Activated CD4-positive, CD25-positive, alpha-beta regulatory T cell treated with anti-CD3 and anti-CD28 coated beads, Interleukin-2, amount 50 U/mL, for 16 hours (primary cell): ENCODE measurements around the gene EGR1.

Experiments
- DNase-seq: peaks from one replicate; pipeline ENCODE4 v3.0.0-alpha.2; 2020; ENCODE audit warnings: low read depth, low spot score

Gene EGR1

GRCh38 chr5:138465261-138466124 lies at the start of gene EGR1:
Gene EGR1, plus strand, starts transcription at chr5:138465479. Its CDS starts 283 bp downstream, at chr5:138465762.
- peak; percentile 86 for DNase-seq

DNA sequence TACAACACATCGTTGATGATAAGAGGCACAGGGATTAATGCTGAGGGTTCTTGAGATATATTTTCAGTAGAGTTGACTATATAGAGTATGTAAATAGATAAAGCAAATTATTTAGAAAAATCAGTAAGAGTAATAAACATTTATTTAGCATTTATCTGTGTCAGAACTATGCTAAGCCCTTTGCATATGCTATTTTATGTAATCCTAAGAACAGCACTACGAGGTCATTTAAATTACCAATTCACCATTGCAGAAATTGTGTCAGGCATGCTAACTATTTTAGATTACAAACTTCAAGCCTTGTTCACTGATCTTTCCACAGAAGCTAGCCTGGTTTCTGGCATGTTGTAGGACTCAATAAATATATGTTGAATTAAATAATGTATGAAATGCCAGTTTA lies 46.8 kb upstream of the EGR1 start:
- DNase-seq, result no peak

DNA sequence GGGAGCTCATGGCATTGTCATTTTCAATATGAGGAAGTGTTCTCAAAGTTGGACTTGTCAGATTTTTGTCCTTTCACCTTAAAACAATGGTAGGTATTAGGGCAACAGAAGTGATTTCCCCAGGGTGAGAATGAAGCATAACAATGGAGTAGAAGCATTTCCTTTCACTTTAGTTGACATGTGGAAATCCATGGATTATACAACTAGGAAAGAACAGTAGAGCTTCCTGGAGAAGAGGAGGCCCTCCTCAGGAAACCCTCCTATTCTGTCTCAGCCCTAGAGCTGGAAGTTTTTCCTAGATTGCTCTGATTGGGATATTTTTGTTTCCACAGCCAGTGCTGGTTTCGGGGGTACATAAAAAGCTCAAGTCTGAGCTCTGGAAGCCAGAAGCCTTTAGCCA lies 40.2 kb upstream of the EGR1 start:
- no peak for DNase-seq

DNA sequence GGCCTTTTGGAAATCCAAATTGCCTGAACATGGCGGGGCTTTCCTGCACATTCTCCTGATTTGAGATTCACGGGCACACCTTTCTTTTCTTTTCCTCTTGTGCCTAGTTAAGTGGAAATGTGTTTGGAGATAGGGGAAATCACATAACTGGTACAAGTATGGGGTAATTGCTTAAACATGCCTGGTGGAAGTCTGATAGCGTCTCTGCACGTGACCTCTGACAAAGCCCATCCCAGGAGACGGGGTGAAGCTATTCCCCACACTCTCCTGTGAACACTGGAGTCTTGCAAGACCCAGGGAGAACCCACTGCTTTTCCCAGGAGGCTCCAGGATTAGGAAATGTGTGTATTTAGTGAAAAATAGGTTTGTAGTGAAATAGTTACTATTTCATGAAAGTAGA lies 29.3 kb upstream of the EGR1 start:
- DNase-seq, result no peak

GRCh38 chr5:138438003-138438723 lies 27.1 kb upstream of the EGR1 start:
- no peak for DNase-seq

GRCh38 chr5:138438724-138439476 lies 26.4 kb upstream of the EGR1 start, which contains the start of gene REEP2:
Gene REEP2, plus strand, starts transcription at chr5:138439057. Its CDS starts 152 bp downstream, at chr5:138439209.
- no peak for DNase-seq

GRCh38 chr5:138439477-138440158 lies 25.7 kb upstream of the EGR1 start:
- no peak for DNase-seq

DNA sequence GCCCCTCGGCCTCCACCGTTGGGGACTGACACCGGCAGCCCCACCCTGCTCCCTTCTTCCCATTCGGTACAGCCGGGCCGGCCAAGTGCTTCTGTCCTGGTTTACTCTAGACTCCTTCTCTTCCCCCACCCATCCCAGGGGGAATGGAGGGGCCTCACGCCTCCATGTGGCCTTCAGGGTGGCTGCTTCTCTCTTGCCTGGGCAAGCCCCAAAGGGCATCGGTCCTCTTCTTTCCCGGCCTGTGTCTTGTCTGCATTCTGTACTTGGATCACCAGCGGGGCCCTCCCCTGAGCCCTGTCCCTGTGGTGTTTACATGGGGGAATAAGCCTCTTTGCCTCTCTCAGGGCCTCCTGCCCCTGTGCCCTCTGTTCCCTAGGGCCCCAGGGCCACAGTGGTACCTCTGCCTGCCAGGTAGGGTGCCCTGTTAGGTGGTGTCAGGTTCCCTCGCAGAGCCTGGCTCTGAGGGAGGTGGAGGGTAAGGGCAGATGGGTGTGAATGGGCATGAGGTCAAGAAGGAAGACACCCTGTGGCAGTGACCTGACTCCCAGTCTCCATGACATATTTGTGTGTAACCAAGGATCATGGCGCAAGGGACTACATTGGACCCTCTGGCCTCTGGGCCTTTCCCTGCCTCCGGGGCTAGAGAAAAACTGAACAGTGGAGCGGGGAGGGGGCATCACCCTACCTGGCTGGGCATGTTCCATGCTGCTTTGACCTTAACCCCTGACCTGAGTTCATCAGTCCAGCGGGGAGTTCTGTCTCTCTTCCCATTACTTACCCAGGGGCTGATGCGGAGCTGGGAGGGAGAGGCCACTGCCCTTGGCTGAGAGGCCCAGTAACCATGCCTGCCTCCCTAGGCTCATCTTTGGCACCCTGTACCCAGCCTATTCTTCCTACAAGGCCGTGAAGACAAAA lies 24.9 kb upstream of the EGR1 start:
- DNase-seq, result no peak

DNA sequence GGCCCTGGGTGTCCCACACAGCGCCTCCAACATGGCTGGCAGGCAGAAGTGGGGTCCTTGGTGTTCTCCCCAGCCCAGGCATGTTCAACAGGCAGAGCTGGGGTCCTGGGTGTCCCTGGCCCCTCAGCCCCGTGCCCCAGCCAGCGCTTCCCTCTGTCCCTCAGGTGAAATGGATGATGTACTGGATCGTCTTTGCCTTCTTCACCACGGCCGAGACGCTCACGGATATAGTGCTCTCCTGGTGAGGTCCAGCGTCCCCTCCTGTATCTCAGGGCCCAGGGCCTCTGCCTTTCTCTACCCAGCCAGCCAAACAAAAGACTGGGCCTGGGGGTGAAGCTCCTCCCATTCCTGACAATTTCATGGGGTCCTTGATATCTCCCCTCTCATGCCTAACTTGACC lies 24.1 kb upstream of the EGR1 start:
- DNase-seq, result no peak

- DNase-seq, result no peak
Observed at GRCh38 chr5:138444078-138444773, 21.1 kb upstream of the EGR1 start.

- no peak for DNase-seq
Observed at GRCh38 chr5:138444774-138445546, 20.3 kb upstream of the EGR1 start.

GRCh38 chr5:138445547-138446271 lies 19.6 kb upstream of the EGR1 start:
- DNase-seq, result no peak

DNA sequence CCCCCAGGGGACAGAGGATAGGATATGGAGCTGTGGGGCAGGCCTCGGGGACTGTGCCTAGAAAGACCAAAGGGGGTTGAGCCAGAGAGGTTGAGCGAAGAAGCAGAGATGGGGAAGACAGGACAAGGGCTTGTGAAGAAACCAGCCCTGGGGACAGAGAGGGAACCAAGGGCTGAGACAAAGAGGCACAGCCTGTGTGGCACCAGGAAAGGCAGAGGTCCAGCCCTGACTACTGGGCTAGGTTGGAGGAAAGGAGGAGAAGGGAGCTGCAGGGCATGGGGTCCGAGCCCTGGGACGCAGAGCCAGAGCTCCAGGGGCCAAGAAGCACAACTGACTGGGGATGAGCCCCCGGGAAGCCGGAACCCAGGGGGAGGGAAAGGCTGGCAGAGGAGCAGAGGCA lies 17.2 kb upstream of the EGR1 start:
- DNase-seq, result no peak

DNA sequence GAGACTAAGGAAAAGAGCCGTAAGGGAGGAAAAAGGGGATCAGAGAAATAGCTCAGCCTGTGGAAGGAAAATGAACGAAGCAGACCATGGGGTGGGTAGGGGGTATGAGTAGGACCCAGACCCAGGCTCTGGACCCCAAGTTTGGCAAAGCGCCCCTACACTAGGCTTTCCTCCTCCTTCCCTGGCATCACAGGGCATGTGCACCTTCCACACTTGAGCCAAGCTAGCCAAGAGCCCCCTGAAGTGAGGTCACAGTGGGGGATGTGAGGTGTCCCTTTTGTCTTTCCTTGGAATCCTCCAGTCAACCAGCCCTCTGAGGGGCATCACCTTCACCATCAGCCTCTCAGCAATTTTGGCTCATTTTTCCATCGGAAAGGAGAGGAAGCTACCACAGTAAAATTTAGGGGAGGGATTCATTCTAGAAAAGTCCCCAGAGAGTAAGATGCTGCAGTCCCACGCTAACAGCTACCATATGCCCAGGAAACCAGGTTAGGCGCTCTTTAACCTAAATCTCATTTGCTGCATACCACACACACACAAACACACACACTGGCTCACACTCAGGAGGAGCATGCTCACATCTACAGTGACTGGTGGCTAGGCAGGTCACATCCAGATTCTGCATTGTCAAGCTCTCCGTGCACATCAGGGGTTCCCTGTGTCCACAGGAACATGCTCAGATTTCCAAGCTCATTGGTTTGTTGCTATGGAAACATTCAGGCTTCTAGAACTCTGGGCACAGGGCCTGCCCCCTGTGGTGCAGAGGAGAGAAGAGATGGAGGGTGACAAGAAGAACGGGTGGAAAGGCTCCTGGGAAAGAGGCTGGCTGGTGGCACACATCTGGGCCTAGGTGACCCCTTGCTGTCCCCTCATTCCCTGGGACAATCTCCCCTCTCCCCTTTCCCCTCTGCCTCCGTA lies 16.5 kb upstream of the EGR1 start:
- DNase-seq, result no peak

DNA sequence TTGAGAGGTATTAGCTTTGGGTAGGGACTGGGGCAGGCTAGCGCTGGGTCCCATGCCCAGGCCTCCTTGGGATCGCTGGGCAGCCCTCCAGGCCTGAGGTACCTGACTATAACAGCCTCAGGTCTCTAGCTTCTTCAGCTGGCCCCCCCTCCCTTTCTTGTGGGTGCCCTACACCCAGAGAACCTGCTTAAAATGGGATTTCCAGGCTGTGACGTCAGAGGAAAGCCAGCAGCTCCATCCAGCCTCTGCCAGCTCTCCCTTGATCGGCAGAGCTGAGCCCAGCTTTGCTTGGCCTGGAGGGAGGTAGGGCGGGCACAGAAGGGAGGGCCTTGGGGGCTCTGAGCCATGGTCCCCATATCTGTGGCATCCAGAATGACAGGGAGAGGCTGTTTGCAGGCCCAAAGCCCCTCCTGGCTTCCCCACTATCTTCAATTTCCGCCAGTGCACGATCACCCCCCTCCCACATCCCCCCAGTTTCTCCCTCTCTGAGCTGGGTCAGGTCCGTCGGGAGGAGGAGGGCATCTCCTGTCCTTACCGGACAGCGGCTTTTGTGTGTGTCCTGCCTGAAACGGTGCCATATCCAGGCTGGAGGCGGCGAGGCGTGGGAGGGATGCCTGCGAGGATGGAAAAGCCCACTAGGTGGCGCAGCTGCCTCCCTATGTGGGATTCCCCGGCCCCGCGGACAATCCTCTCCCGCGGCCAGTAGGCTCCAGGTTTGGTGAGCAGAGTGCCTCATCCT lies 15.6 kb upstream of the EGR1 start:
- DNase-seq, result peak; percentile 59

DNA sequence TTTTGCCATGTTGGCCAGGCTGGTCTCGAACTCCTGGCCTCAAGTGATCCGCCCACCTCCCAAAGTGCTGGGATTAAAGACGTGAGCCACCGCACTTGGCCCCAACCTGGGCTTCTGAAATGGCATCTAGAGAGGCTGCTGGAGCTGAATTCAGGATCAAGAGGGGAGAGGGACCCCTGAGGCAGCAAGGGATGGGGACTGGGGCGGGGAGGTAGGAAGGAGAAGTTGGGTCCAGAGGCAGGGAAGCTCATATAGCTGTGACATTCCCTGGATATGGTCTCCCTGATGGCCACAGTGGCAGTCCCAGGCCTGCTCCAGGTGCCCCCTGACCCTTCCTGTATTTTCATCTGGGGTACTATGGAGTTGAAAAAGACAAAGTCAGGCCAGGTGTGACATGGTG lies 14.3 kb upstream of the EGR1 start:
- no peak for DNase-seq

GRCh38 chr5:138452720-138453119 lies 12.6 kb upstream of the EGR1 start:
- no peak for DNase-seq
